Embryonic facial prominence (tissue), 1 donor: ENCODE data around the gene CCDC116.
"Not testable (repeated sequence)": the region's sequence is repeated elsewhere in the genome, so short reads cannot be mapped to it uniquely, and the experiment has no call there.

Source experiments
- DNase-seq: peaks from one replicate; pipeline ENCODE4 v3.0.0-alpha.2; 2016; ENCODE audit errors: extremely low spot score

The CCDC116 gene

GRCh38 chr22:21632237-21632895 lies at the start of gene CCDC116:
Gene CCDC116, plus strand, starts transcription at chr22:21632760. Its CDS starts 422 bp downstream, at chr22:21633182.
- no peak for DNase-seq

- no peak for DNase-seq
These were observed 49.5 kb upstream of the CCDC116 start for GRCh38 chr22:21582801-21583740.

GRCh38 chr22:21585389-21585788 lies 47.2 kb upstream of the CCDC116 start:
- DNase-seq = no peak

- DNase-seq = no peak
These were observed 44.6 kb upstream of the CCDC116 start for GRCh38 chr22:21587803-21588611.

- no peak for DNase-seq
These were observed 43.2 kb upstream of the CCDC116 start for GRCh38 chr22:21589396-21589795.

GRCh38 chr22:21590809-21591641 lies 41.5 kb upstream of the CCDC116 start:
- DNase-seq = no peak

GRCh38 chr22:21591695-21592094 lies 40.9 kb upstream of the CCDC116 start:
- no peak for DNase-seq

- no peak for DNase-seq
These were observed 40.1 kb upstream of the CCDC116 start for GRCh38 chr22:21592422-21592821.

- no peak for DNase-seq
These were observed 38.9 kb upstream of the CCDC116 start for GRCh38 chr22:21593406-21594232.

GRCh38 chr22:21594865-21595452 lies 37.6 kb upstream of the CCDC116 start:
- DNase-seq = no peak

- DNase-seq = not testable (repeated sequence)
These were observed 36.0 kb upstream of the CCDC116 start for GRCh38 chr22:21596356-21597135.

- no peak for DNase-seq
These were observed 34.3 kb upstream of the CCDC116 start for GRCh38 chr22:21598302-21598701.

- DNase-seq = no peak
These were observed 33.3 kb upstream of the CCDC116 start for GRCh38 chr22:21599053-21599893.

GRCh38 chr22:21602579-21602978 lies 30.0 kb upstream of the CCDC116 start:
- DNase-seq = no peak

GRCh38 chr22:21603973-21604372 lies 28.6 kb upstream of the CCDC116 start:
- DNase-seq = no peak

- DNase-seq = no peak
These were observed 26.5 kb upstream of the CCDC116 start for GRCh38 chr22:21605887-21606564.

GRCh38 chr22:21606775-21607174 lies 25.8 kb upstream of the CCDC116 start:
- no peak for DNase-seq
